T47D (cell line): Measurements from ENCODE around the gene MXRA8.
"Not testable (repeated sequence)": the region's sequence is repeated elsewhere in the genome, so short reads cannot be mapped to it uniquely, and the experiment has no call there.

Source experiments
- DNase-seq, 2 experiments: peaks; one replicate each; pipeline versions ENCODE4 v3.0.0 to v3.0.0-alpha.2; 2011 to 2012; ENCODE audit warnings: low read depth in 1 of 2, low spot score in 1 of 2
- JUND ChIP-seq: IDR thresholded peaks from 2 replicates; pipeline ENCODE4 v1.6.1; 2012; ENCODE audit warnings: low read depth
- in situ Hi-C: cut with HindIII; loops from 2 replicates; pipeline ENCODE4 v1.10.0; 2016; ENCODE audit warnings: low sequenced_read_pairs, low pct_unique_long_range_greater_than_20kb

The MXRA8 gene

DNA sequence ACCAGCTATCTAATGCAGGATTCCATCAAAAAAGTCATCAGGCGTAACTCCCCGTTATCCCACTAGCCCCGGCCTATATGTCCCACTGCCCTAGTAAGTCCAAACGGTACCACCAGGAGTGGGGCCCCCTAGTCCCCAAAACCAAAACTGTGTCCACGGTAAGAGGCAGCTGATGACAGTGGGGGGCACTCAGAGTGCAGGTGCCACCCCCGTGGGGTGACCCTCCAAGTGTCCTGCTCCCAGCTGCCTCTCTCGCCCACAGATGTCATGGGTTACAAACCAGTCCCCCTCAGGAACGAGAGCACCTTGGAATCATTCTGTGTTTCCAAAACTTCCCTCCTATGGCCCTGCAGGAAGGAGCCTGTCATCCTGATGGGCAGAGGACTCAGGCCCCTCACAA lies 27.6 kb upstream of the MXRA8 start:
- no peak for DNase-seq
- in situ Hi-C loops = no loop called here
- no peak for TF ChIP-seq JUND

DNA sequence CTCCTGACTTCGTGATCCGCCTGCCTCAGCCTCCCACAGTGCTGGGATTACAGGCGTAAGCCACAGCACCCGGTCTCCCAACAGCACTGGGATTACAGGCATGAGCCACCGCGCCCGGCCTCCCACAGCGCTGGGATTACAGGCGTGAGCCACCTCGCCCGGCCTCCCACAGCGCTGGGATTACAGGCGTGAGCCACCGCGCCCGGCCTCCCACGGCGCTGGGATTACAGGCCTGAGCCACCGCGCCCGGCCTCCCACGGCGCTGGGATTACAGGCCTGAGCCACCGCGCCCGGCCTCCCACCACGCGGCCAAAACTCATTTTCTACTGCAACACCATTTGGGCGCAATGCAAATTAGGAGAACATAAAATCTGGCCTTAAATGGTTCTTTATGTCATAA lies 27.0 kb upstream of the MXRA8 start:
- in situ Hi-C loops, DNase-seq: not testable (repeated sequence)

DNA sequence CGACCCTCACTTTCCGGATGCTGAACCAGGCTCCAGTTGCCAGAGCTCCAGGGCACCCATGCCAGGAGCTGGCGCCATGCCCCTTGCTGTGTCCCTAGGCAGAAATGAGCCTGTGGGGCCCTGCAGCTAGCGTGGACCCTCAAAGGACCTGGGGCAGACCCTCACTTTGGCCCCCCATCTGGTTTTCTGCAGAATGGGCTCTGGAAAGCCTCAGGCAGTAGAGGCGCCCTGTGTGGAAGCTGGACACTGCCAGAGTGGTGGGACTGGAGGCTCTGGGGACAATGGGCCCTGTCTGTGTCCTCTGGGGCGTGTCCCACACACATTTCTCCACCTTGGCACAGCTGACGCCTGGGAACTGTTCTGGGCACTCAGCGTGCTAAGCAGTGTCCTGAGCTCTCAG lies 22.9 kb upstream of the MXRA8 start:
- in situ Hi-C loops = no loop called here
- no peak for DNase-seq
- no peak for TF ChIP-seq JUND

GRCh38 chr1:1380860-1381259 lies 22.5 kb upstream of the MXRA8 start:
- DNase-seq = no peak
- in situ Hi-C loops = no loop called here
- no peak for TF ChIP-seq JUND

- no peak for DNase-seq
- TF ChIP-seq JUND = no peak
Observed at GRCh38 chr1:1377540-1378205, 19.3 kb upstream of the MXRA8 start.

DNA sequence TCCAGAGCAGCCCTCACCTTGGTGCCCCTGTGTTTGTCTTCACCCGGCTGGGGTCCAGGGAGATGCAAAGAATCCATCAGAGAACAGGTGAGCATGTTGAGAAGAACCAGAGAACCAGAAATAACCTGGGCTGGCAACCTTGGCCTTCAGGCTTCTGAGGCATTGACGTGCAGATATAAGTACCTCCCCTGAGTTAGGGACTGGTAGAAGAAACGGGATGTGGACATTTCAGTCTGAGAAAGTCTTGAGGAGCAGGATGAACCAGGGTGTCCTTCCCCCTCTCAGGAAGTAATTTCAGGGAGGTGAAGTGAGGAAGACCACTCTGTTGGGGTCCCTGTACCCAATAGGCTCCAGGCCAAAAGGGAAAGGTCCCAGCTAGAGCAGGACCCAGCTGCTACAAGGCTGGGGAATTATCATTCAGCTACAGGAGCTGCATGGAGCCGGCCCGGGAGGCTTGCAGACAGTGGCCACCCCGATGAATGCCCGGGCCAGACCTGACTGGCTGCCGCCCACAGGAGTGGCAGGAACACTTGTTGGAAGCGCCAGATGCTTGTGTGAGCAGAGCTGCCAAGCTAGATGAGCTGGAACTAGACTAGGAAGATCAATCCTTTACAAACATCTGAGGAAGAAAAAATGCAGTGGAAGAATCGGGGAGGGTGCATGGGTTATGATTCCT lies 18.3 kb upstream of the MXRA8 start:
- in situ Hi-C loops = no loop called here
- no peak for DNase-seq
- no peak for TF ChIP-seq JUND

More at GRCh38 chr1:1377540-1378205, 19.3 kb upstream of the MXRA8 start:
- in situ Hi-C loops = no loop called here

DNA sequence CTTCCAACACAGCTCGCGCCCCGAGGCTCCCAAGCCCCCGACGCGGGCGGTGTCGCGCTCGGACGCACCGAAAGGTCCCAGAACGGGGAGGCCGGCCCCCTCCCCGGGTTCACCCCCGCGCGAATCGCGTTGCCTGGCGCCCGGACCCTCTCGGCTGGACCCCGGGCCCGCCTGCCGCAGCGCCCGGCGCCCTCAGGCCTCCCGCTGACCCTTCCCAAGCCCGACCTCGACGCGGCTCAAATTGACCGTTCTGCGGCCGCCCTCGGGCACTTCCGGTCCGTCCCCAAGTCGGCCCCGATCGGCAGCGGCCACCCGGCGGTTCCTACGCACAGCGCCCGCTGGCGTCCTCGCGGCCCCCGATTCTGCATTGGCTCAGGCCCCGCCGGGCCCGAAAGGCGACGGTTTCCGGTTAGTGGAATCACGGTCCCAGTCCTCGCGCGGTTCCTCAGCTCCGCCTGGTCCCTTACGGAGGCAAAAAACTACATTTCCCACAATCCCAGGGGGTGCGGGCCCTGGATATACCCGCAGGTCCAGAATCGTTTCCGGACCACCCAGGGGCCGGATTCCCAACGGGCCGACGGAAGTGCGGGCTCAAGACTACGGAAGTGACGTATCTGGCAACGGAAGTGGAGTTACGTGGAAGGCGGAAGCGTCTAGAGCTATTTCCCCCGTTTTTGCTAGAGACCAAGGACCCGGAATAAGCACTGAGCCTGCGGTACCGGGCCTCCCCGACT lies 16.7 kb upstream of the MXRA8 start, which contains the start of gene AURKAIP1:
Gene AURKAIP1 (minus strand): TSS at position 279 of the 734 bp plus-strand sequence. CDS start 451 bp downstream, outside the sequence.
- TF ChIP-seq JUND = no peak
- in situ Hi-C loops = no loop called here
- peak; percentile 90 to 99 for DNase-seq

DNA sequence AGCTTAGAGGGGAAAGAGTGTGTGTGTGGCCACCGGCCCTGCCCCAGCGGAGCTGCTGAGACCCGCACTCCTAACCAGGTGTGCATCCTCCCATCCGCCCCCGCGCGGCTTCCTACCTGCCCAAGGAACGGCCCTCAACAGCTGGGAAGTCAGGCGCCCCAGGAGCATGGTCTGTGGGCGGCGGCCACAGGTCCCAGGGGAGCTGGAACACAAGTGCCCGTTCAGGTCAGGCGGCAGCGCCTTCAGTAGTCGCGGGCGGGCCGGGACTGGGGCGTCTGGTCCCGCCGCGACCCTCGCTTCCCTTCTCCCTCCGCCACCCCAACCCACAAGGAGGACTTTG lies 16.2 kb upstream of the MXRA8 start:
- in situ Hi-C loops = no loop called here

GRCh38 chr1:1373815-1374588 lies 15.6 kb upstream of the MXRA8 start:
- no peak for TF ChIP-seq JUND
- no peak for DNase-seq
- in situ Hi-C loops = no loop called here

More for the DNA sequence above, 16.2 kb upstream of the MXRA8 start:
- TF ChIP-seq JUND = no peak
- DNase-seq = no peak

- TF ChIP-seq JUND = no peak
- no peak for DNase-seq
- in situ Hi-C loops = no loop called here
Observed at GRCh38 chr1:1373051-1373814, 14.9 kb upstream of the MXRA8 start.

- in situ Hi-C loops = no loop called here
- DNase-seq = peak in 1 of 2 experiments; percentile 60
- no peak for TF ChIP-seq JUND
Observed at GRCh38 chr1:1371746-1372711, 13.7 kb upstream of the MXRA8 start.
